Lung (tissue), 12 donors: Measurements from ENCODE around the gene ESPN. TPM values are rescaled to one million over a fixed set of nuclear protein-coding genes. Genes with fewer than 3 reads are reported as not detected.
A peak's percentile ranks its signal among the peaks of the same experiment; 100 is the strongest.

Source experiments
- ATAC-seq: fragments of 200-7000 bp; cut with Tn5 transposase; one replicate; pipeline ENCODE4 v1.9.1; 2020; ENCODE audit warnings: moderate number of reproducible peaks; ENCODE audit not compliant: insufficient read depth, low FRiP score
- DNase-seq, 3 donors: peaks; one replicate each; pipeline ENCODE4 v3.0.0-alpha.2; 2013 to 2017
- H3K27ac ChIP-seq, 2 donors: one replicate each; pipeline ENCODE4 v1.5.1; 2013; ENCODE audit warnings: mild to moderate bottlenecking in 2 of 2, moderate library complexity in 2 of 2, control low read depth in 1 of 2, inconsistent platforms in 1 of 2, low read depth in 1 of 2, low read length in 1 of 2
- H3K27me3 ChIP-seq, 3 donors: one replicate each; pipeline ENCODE4 v1.5.1; 2013; ENCODE audit warnings: low read length in 2 of 3; ENCODE audit not compliant: control insufficient read depth in 3 of 3, insufficient read depth in 3 of 3
- H3K36me3 ChIP-seq, 4 donors: one replicate each; pipeline ENCODE4 v1.5.1; 2013; ENCODE audit warnings: low read length in 4 of 4, mild to moderate bottlenecking in 1 of 4, moderate library complexity in 1 of 4; ENCODE audit not compliant: control insufficient read depth in 4 of 4, insufficient read depth in 4 of 4
- H3K4me1 ChIP-seq, 5 donors: one replicate each; pipeline ENCODE4 v1.5.1; 2013; ENCODE audit warnings: low read length in 5 of 5, mild to moderate bottlenecking in 2 of 5, moderate library complexity in 1 of 5; ENCODE audit not compliant: control insufficient read depth in 5 of 5, insufficient read depth in 5 of 5
- H3K4me3 ChIP-seq: one replicate; pipeline ENCODE4 v1.5.1; 2013; ENCODE audit warnings: mild to moderate bottlenecking, control low read depth, moderate library complexity
- H3K9ac ChIP-seq, 2 donors: one replicate each; pipeline ENCODE4 v1.5.1; 2013; ENCODE audit warnings: low read length in 2 of 2, control low read depth in 1 of 2; ENCODE audit not compliant: insufficient read depth in 1 of 2
- H3K9me3 ChIP-seq, 4 donors: one replicate each; pipeline ENCODE4 v1.5.1; 2013; ENCODE audit warnings: low read length in 3 of 4, mild to moderate bottlenecking in 1 of 4, moderate library complexity in 1 of 4; ENCODE audit not compliant: control insufficient read depth in 4 of 4, insufficient read depth in 3 of 4
- WGBS, 2 donors: extraction: QIAGEN DNeasy Blood & Tissue Kit; methylation state at CpG; one replicate each; pipeline ENCODE4 v1.1.7; 2013; 5-methylcytosine and 5-hydroxymethylcytosine counted together
- polyA plus RNA-seq, 2 donors: library from polyadenylated mRNA; stranded (reverse); fragments of 200-250 nt; gene quantifications; one replicate each; pipeline ENCODE4 v1.2.1, GENCODE V29; 2013
- total RNA-seq, 2 donors: library from RNA; depleted of rRNA in 1 of 2; stranded (reverse); fragments of >200 nt in 1 of 2; gene quantifications; one replicate each; pipeline ENCODE4 v1.2.1, GENCODE V29; 2014 to 2021
- TF ChIP-seq, protein P1 (sequence below): IDR thresholded peaks from 2 replicates; pipeline ENCODE4 v1.5.1; 2012; ENCODE audit warnings: mild to moderate bottlenecking; ENCODE audit errors: control extremely low read depth, extremely low read depth
- donor health status: control.
- donor health status: control.
- donor health status: Bipolar disorder and iron deficiency.
- donor health status: healthy.
- donor health status: DM: yes; HTN: yes; CAD: no.

Gene ESPN
- total and polyA plus RNA-seq, 4 donors, result 2.1 to 20.8 (median 7.4) TPM

DNA sequence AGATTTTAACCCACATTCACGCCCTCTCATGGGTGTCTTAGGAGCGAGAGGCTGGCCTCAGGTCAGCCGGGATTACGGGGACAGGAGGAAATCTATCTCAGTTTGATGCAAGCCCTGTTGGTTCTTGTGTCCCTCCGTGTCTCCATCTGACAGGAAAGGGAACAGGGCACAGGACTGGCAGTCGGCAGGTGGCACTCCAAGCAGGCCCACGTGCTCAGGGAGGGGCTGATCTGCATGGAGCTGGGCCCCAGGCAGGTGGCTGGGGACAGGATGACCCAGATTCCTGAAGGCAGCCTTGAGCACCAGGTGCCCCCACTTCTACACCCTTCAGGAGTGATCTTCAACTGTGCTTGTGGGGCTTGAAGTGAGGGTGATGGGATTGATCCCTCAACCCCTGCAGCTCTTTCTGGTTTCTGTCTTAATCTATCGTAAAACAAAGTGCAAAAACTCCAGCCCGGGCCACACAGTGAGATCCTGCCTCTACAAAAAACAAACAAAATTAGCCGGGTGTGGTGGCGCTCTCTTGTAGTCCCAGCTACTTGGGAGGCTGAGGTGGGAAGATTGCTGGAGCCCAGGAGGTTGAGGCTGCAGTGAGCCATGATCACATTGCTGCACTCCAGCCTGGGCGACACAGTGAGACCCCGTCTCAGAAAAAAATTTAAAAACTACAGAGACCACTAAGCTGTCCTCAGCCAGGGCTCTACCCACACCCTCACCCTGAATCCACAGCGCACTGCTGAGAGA is 58.6 kb downstream of the ESPN start:
- peak; percentile 31 for ATAC-seq
- H3K9me3 ChIP-seq, result no peaks in the 10 kb centered on the region

DNA sequence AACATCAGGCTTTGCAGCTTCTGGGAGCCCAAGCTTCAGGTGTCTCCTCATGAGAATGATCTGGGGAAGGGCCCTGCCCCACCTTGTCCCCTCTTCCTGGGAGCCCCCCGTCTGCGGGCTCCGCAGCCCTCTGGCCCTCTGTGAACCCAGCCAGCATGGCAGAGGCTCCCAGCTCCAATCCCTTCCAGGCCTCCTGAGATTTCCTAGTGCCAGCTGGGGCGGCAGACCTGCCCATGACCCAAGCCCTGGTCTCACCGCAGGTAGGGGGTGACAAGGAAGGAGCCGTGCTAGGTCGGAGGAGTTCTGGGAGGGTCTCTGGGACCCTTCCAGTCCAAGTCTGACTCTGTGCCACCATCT is 59.2 kb downstream of the ESPN start:
- Histone ChIP-seq H3K4me3 (no peak overlapping the region), H3K9ac (no peak overlapping the region), H3K36me3 (no peaks in the 10 kb centered on the region), H3K4me1 (peaks cover 0 to 20% (median 8%) of the 10 kb centered on the region in 5 donors), H3K9me3 (no peaks in the 10 kb centered on the region), H3K27me3 (no peaks in the 10 kb centered on the region), H3K27ac (no peak overlapping the region)
- TF ChIP-seq, protein P1, sequence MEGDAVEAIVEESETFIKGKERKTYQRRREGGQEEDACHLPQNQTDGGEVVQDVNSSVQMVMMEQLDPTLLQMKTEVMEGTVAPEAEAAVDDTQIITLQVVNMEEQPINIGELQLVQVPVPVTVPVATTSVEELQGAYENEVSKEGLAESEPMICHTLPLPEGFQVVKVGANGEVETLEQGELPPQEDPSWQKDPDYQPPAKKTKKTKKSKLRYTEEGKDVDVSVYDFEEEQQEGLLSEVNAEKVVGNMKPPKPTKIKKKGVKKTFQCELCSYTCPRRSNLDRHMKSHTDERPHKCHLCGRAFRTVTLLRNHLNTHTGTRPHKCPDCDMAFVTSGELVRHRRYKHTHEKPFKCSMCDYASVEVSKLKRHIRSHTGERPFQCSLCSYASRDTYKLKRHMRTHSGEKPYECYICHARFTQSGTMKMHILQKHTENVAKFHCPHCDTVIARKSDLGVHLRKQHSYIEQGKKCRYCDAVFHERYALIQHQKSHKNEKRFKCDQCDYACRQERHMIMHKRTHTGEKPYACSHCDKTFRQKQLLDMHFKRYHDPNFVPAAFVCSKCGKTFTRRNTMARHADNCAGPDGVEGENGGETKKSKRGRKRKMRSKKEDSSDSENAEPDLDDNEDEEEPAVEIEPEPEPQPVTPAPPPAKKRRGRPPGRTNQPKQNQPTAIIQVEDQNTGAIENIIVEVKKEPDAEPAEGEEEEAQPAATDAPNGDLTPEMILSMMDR, result no peak
- DNase-seq (no peak), ATAC-seq (no peak)
- 93 to 97% methylated on average over 7 of the region's 7 CpGs for WGBS, 2 donors

More for the DNA sequence above, 58.6 kb downstream of the ESPN start:
- no peak overlapping the region for H3K9ac ChIP-seq
- peaks cover 0 to 20% (median 8%) of the 10 kb centered on the region in 5 donors for H3K4me1 ChIP-seq
- no peaks in the 10 kb centered on the region for H3K36me3 ChIP-seq
- no peaks in the 10 kb centered on the region for H3K27me3 ChIP-seq
- peak in 2 of 3 donors; percentile 52 to 57 for DNase-seq
- 70 to 81% methylated on average over 14 of the region's 14 CpGs for WGBS, 2 donors
- TF ChIP-seq, protein P1, result no peak
- no peak overlapping the region for H3K27ac ChIP-seq
- H3K4me3 ChIP-seq, result no peak overlapping the region

- Histone ChIP-seq H3K27me3 (no peaks in the 10 kb centered on the region), H3K27ac (peak overlapping the region; percentile 23 to 70), H3K9ac (peak overlapping the region in 1 of 2 donors; percentile 37), H3K9me3 (no peaks in the 10 kb centered on the region), H3K36me3 (no peaks in the 10 kb centered on the region), H3K4me3 (peak overlapping the region; percentile 55), H3K4me1 (peaks cover 0 to 20% (median 8%) of the 10 kb centered on the region in 5 donors)
- 13% methylated on average over 11 to 13 of the region's 13 CpGs for WGBS, 2 donors
- DNase-seq (no peak), ATAC-seq (no peak)
- TF ChIP-seq, protein P1, result no peak
Measured at GRCh38 chr1:6484826-6485167, 60.2 kb downstream of the ESPN start.
